ENCODE measurements around the gene GPR18. TPM values are rescaled to one million over a fixed set of nuclear protein-coding genes. Genes with fewer than 3 reads are reported as not detected.

The GPR18 gene
- total and polyA plus RNA-seq, 8 donors, result 0.68 to 0.76 TPM; not detected in 6

DNA sequence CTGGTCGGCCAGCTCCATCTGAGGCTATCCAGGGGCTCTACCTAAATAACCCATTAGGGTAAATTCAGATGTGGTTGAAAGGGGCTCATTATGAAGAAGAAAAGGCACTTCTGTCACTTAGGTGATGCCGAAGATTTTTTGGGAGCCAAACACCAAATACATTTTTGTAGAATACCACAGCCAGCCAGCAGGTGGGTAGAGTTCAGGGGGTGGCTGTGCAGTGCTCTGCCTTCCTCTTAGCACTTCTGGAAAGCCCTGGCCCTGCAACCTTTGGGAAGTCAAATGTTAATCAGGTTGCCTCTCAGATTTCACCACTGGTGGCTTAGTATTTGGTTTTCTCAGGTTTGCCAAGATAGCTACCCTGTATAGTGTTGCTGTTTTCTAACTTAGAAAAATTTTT lies 18.5 kb upstream of the GPR18 start:
- Histone ChIP-seq H3K36me3 (peaks cover 0 to 18% (median 9%) of the 10 kb centered on the region in 4 donors), H3K9me3 (peaks cover 0 to 8% (median 0%) of the 10 kb centered on the region in 4 donors), H3K27me3 (no peaks in the 10 kb centered on the region), H3K4me1 (peaks cover 0 to 28% (median 3%) of the 10 kb centered on the region in 4 donors), H3K27ac (no peak overlapping the region), H3K4me3 (no peak overlapping the region)
- TF ChIP-seq EP300 (IDR thresholded peaks at IDR 0.05) (no peak), POLR2A (IDR thresholded peaks at IDR 0.05) (no peak), POLR2AphosphoS5 (IDR thresholded peaks at IDR 0.05) (no peak)
- TF ChIP-seq, protein P1, sequence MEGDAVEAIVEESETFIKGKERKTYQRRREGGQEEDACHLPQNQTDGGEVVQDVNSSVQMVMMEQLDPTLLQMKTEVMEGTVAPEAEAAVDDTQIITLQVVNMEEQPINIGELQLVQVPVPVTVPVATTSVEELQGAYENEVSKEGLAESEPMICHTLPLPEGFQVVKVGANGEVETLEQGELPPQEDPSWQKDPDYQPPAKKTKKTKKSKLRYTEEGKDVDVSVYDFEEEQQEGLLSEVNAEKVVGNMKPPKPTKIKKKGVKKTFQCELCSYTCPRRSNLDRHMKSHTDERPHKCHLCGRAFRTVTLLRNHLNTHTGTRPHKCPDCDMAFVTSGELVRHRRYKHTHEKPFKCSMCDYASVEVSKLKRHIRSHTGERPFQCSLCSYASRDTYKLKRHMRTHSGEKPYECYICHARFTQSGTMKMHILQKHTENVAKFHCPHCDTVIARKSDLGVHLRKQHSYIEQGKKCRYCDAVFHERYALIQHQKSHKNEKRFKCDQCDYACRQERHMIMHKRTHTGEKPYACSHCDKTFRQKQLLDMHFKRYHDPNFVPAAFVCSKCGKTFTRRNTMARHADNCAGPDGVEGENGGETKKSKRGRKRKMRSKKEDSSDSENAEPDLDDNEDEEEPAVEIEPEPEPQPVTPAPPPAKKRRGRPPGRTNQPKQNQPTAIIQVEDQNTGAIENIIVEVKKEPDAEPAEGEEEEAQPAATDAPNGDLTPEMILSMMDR (IDR thresholded peaks at IDR 0.05), result no peak
- no peak for DNase-seq
- WGBS, 5 donors, result 91 to 94% (median 93%) methylated on average over 2 of the region's 2 CpGs
- intact Hi-C loops (cut with DNase I; ENCODE audit: low total_unique reads), result no loop called here

DNA sequence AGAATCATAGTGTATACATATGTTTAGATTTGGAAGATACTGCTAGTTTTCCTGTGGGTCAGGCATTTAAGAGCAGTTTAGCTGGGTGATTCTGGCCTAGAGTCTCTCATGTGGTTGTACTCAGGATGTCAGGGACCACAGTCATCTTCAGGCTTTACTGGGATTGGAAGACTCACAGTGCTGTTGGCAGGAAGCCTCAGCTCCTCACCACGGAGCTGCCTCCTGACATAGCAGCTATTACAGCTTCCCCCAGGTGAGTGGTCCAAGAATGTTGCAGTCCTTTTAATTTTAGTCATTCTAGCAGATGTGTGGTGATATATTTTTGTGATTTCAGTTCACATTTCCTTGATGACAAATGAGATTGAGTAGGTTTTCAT lies 16.9 kb upstream of the GPR18 start:
- TF ChIP-seq POLR2A (IDR thresholded peaks at IDR 0.05) (no peak), POLR2AphosphoS5 (IDR thresholded peaks at IDR 0.05) (no peak), EP300 (IDR thresholded peaks at IDR 0.05) (no peak)
- TF ChIP-seq, protein P1 (IDR thresholded peaks at IDR 0.05), result no peak
- no peak for DNase-seq
- no peaks in the 10 kb centered on the region for H3K27me3 ChIP-seq
- intact Hi-C loops (cut with DNase I; ENCODE audit: low total_unique reads), result no loop called here
- peaks cover 0 to 24% (median 0%) of the 10 kb centered on the region in 4 donors for H3K4me1 ChIP-seq
- peaks cover 0 to 8% (median 0%) of the 10 kb centered on the region in 4 donors for H3K9me3 ChIP-seq
- H3K36me3 ChIP-seq, result peaks cover 0 to 16% (median 8%) of the 10 kb centered on the region in 4 donors
- 39 to 67% (median 55%) methylated on average over 1 of the region's 1 CpG for WGBS, 5 donors
- no peak overlapping the region for H3K27ac ChIP-seq
- H3K4me3 ChIP-seq, result no peak overlapping the region

DNA sequence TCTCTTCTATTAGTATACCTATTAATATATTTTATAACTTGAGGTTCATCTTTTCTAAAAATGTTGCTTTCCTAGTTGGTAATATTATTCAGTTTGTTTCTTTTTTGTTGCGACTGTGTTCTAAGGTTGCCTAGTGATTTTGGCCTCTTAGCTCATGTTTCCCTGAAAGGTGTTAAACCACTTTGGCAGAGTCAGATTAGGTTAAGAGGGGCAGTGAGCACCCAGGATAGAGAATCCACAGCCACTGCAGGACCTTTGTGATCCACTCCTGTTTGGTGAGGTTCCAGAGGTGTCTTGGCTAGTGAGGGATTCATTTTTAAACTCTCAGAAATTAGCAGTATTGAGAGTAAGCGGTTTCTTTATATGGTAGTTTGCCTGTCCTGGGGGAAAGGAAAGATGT lies 14.9 kb upstream of the GPR18 start:
- H3K9me3 ChIP-seq, result peaks cover 0 to 8% (median 0%) of the 10 kb centered on the region in 4 donors
- TF ChIP-seq EP300 (IDR thresholded peaks at IDR 0.05) (no peak), POLR2AphosphoS5 (IDR thresholded peaks at IDR 0.05) (no peak), POLR2A (IDR thresholded peaks at IDR 0.05) (no peak)
- TF ChIP-seq, protein P1 (IDR thresholded peaks at IDR 0.05), result no peak
- WGBS, 5 donors, result 86 to 93% (median 91%) methylated on average over 2 of the region's 2 CpGs
- no peak for DNase-seq
- intact Hi-C loops (cut with DNase I; ENCODE audit: low total_unique reads), result no loop called here
- no peak overlapping the region for H3K4me3 ChIP-seq
- peaks cover 0 to 12% (median 0%) of the 10 kb centered on the region in 4 donors for H3K4me1 ChIP-seq
- peaks cover 0 to 16% (median 4%) of the 10 kb centered on the region in 4 donors for H3K36me3 ChIP-seq
- no peak overlapping the region for H3K27ac ChIP-seq
- H3K27me3 ChIP-seq, result no peaks in the 10 kb centered on the region

DNA sequence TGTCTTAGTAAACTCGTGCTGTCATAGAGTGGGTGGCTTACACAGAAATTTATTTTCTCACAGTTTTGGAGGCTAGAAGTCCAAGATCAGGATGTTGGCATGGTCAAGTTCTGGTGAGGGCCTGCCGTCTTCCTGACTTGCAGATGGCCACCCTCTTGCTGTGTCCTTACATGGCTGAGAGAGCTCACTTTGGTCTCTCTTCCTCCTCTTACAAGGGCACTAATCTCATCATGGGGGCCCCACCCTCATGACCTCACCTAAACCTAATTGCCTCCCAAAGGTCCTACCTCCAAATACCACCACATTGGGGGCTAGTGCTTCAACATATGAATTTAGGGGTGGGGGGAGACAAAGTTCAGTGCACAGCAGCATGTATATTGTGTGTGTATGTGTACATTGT lies 14.3 kb upstream of the GPR18 start:
- DNase-seq, result no peak
- TF ChIP-seq, protein P1 (IDR thresholded peaks at IDR 0.05), result no peak
- no peak for TF ChIP-seq POLR2A (IDR thresholded peaks at IDR 0.05)
- TF ChIP-seq POLR2AphosphoS5 (IDR thresholded peaks at IDR 0.05), result no peak
- no peak for TF ChIP-seq EP300 (IDR thresholded peaks at IDR 0.05)
- intact Hi-C loops (cut with DNase I; ENCODE audit: low total_unique reads), result no loop called here
- 95 to 100% (median 98%) methylated on average over 2 of the region's 2 CpGs for WGBS, 5 donors
- Histone ChIP-seq H3K4me1 (peaks cover 0 to 12% (median 0%) of the 10 kb centered on the region in 4 donors), H3K27ac (peak overlapping the region in 1 of 5 donors; percentile 30), H3K4me3 (no peak overlapping the region), H3K36me3 (peaks cover 0 to 19% (median 11%) of the 10 kb centered on the region in 4 donors), H3K27me3 (no peaks in the 10 kb centered on the region), H3K9me3 (peaks cover 0 to 8% (median 0%) of the 10 kb centered on the region in 4 donors)

All from stomach (tissue), 9 donors.